GM03348 (cell line): ENCODE measurements around the gene SEMA3E.
"Not testable (repeated sequence)": the region's sequence is repeated elsewhere in the genome, so short reads cannot be mapped to it uniquely, and the experiment has no call there.

Source experiments
- DNase-seq: peaks from one replicate; pipeline ENCODE4 v3.0.0; 2012; ENCODE audit warnings: low spot score

Gene SEMA3E

GRCh38 chr7:83451501-83452045, 197.4 kb downstream of the SEMA3E start:
- no peak for DNase-seq

DNA sequence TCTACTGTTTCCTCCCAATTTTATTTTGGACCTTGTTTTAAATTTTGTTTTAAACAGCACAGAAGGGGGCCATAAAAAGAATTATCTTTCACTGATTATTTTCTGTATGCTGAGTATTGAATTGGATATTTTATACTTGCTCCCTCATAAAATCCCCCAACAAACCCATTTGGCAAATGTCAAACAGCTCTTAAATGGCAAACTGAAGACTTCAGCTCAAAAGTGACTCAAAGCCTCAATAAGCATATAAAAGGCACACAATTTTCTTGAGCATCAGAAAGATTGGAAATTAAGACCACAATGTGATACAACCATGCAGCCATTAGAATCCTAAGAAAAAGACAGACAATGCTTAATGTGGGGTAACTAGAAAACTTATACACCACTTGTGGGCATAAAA, 199.2 kb downstream of the SEMA3E start:
- DNase-seq, result no peak

DNA sequence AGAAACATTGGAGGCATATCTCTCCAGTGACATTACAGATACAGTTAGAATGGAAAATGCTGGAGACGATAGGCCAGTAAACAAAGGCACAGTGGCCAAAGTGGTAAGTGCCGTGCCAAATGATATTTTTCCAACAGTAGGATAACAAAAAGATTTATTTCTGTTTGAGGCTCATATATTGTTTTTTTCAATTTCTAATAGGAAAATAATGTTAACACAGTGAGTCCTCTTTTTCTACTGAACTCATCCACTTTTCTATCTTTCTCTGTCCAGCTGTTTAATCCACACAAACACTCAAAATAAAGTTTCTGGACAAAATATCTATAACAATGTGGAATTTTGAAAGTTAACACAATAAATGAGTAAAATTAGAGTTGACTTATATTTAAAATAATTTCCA, 201.3 kb downstream of the SEMA3E start:
- DNase-seq, result no peak

DNA sequence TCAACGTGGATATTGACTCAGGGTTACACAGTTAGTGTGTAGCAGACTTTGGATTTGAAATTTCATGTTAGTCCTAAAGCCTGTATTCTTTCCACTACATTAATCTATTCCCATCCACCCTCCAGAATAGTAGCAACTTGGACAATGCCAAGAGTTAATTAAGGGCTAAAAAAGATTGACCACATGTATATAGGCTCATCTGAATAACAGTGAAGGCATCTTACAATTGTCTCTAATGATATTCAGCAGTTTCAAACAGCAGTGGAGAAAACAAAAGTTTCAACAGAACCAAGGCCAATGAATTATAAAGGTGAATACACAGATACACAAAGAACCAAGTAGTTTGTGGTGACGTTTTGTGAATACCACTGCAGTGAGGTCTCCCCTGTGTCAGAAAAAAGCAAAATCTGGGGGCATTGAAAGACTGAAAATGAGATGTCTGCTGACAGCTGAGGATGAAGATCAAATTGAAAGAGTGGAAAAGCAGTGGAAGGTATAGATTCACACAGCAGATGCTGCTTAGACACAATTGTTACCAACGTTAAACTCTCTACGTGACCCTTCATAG, 202.8 kb downstream of the SEMA3E start:
- DNase-seq, result no peak

- DNase-seq, result no peak
These were observed 206.0 kb downstream of the SEMA3E start for GRCh38 chr7:83442911-83443310.

GRCh38 chr7:83439026-83439425, 209.9 kb downstream of the SEMA3E start:
- no peak for DNase-seq

DNA sequence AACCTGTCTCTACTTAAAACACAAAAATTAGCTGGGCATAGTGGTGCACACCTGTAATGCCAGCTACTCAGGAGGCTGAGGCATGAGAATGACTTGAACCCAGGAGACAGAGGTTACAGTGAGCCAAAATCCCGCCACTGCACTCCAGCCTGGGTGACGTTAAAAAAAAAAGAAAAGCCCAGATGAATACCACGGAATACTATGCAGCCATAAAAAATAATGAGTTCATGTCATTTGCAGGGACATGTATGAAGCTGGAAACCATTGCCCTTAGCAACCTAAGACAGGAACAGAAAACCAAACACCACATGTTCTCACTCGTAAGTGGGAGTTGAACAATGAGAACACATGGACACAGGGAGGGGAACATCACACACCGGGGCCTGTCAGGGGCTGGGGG, 218.7 kb downstream of the SEMA3E start:
- not testable (repeated sequence) for DNase-seq

- DNase-seq, result no peak
These were observed 219.4 kb downstream of the SEMA3E start for GRCh38 chr7:83429493-83429892.

DNA sequence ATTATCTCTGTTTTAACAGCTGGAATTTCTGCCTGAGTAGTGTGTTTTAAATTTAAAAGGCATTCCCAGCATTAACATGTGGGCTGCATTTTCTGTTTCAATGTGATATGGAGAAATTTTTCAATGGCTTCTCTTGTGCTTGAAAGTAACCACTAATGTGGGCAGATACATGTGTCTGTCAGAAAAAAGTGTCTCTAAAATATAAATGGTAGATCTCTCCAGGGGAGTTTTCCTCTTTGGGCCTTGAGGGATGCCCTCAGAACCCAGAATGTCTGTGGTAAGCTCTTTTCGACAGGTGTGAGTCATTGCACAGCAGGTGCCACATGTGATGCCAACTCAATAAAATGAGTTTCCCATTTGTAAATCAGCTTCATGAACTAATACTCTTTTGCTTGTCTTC, 221.1 kb downstream of the SEMA3E start:
- no peak for DNase-seq

DNA sequence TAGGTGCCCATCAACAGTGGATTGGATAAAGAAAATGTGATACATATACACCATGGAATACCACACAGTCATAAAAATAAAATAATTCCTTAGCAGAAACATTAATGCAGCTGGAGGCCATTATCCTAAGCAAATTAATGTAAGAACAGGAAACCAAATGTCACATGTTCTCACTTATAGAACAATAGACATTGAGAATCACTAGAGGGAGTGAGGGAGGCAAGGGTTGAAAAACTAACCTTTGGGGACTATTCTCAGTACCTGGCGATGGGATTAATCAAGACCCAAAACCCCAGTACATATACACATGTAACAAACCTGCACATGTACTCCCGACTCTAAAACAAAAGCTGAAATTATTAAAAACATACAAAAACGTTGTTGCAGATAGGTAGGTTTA, 222.6 kb downstream of the SEMA3E start:
- no peak for DNase-seq

- no peak for DNase-seq
These were observed 229.9 kb downstream of the SEMA3E start for GRCh38 chr7:83419013-83419412.

DNA sequence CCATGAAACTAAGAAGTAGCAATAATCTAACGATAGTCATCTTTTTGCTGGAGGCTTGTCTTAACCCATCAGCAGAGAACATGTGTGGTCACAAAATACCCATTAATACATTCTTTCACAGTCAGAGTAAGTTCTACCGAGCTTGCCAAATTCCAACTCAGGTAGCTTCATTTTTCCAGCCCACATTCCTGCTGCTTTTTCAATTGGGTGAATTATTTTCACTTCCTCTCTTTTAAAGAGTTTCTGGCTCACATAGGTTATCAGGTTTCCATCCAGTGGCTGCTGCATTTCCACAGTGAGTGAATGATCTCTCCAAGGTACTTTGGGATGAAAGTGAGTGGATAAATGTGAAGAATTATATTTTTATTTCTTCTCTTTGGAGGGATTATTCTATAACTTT, 233.1 kb downstream of the SEMA3E start:
- no peak for DNase-seq

- no peak for DNase-seq
These were observed 234.0 kb downstream of the SEMA3E start for GRCh38 chr7:83414947-83415346.

GRCh38 chr7:83413831-83414230, 235.1 kb downstream of the SEMA3E start:
- no peak for DNase-seq

GRCh38 chr7:83413424-83413823, 235.5 kb downstream of the SEMA3E start:
- peak; percentile 5 for DNase-seq

GRCh38 chr7:83410989-83411591, 237.8 kb downstream of the SEMA3E start:
- peak; percentile 57 for DNase-seq

DNA sequence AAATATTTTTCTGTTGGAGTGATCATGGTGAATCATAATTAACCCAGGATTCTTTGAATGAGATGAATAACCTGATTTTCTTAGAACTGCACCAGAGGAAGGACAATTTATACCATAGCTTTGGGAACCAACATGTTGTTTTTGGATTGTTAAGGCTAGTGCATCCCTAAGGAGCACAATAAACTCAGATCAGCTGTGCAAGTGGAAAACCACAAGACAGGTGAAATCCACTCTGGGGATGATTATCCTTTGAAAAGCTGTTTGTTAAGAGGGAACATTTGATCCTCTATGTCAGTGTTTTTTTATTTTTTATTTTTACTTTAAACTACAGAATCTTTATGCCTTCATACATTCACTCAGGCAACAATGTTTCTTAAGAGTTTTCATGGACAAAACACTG, 254.2 kb downstream of the SEMA3E start:
- no peak for DNase-seq

- DNase-seq, result no peak
These were observed 260.5 kb downstream of the SEMA3E start for GRCh38 chr7:83388436-83388835.

DNA sequence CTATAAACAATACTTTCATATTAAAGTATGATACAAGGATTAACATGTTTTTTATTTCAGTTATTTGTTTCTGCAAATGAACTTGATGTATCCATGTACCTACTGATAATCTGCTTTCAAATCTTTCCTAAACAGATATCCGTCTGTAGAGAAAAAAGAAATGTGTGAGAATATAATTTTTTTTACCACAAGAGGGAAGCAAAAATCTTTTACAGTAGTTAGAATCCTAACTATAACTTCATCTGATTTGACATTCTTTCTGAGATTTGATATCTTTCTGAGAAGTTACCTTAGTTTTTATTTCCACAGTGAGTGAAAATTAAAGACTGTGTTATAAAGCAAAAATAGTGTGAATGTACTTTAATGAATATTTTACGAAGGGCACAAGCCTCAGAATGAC, 282.3 kb downstream of the SEMA3E start:
- DNase-seq, result no peak

GRCh38 chr7:83365746-83366145, 283.2 kb downstream of the SEMA3E start:
- peak; percentile 5 for DNase-seq

- no peak for DNase-seq
These were observed 285.9 kb downstream of the SEMA3E start for GRCh38 chr7:83362871-83363550.

- no peak for DNase-seq
These were observed 289.8 kb downstream of the SEMA3E start for GRCh38 chr7:83359108-83359507.

- DNase-seq, result no peak
These were observed 293.8 kb downstream of the SEMA3E start for GRCh38 chr7:83355143-83355542.
